Neural progenitor cell (in vitro differentiated cells): Measurements from ENCODE around the gene PACRG.

Source experiments
- CTCF ChIP-seq: fragments of 200-600 bp; sonication (generic); IDR thresholded peaks from 2 replicates; pipeline ENCODE4 v1.5.1; 2017; ENCODE audit warnings: antibody characterized with exemption, mild to moderate bottlenecking
- EZH2phosphoT487 ChIP-seq: fragments of 200-600 bp; sonication (generic); IDR thresholded peaks from 2 replicates; pipeline ENCODE4 v1.6.1; 2017; ENCODE audit warnings: antibody characterized with exemption

GRCh38 chr6:163123098-163123497 is 395.3 kb downstream of the PACRG start:
- TF ChIP-seq CTCF (no peak), EZH2phosphoT487 (no peak)
